Skeletal muscle tissue (tissue), 4 donors: ENCODE data around the gene CDYL2. TPM values are rescaled to one million over a fixed set of nuclear protein-coding genes. Genes with fewer than 3 reads are reported as not detected.

ENCODE experiments used
- H3K27ac ChIP-seq: one replicate; pipeline ENCODE4 v1.7.0; 2013; ENCODE audit warnings: mild to moderate bottlenecking, low read depth, low read length, inconsistent platforms
- H3K27me3 ChIP-seq, 3 donors: one replicate each; pipeline ENCODE4 v1.7.0; 2013; ENCODE audit warnings: low read length in 3 of 3; ENCODE audit not compliant: control insufficient read depth in 3 of 3, insufficient read depth in 3 of 3
- H3K36me3 ChIP-seq, 3 donors: one replicate each; pipeline ENCODE4 v1.7.0; 2013; ENCODE audit warnings: low read length in 3 of 3; ENCODE audit not compliant: control insufficient read depth in 3 of 3, insufficient read depth in 3 of 3
- H3K4me1 ChIP-seq, 3 donors: one replicate each; pipeline ENCODE4 v1.7.0; 2013; ENCODE audit warnings: low read length in 3 of 3, mild to moderate bottlenecking in 3 of 3; ENCODE audit not compliant: control insufficient read depth in 3 of 3, insufficient read depth in 3 of 3
- H3K4me3 ChIP-seq, 3 donors: one replicate each; pipeline ENCODE4 v1.7.0; 2013; ENCODE audit warnings: low read length in 3 of 3
- H3K9ac ChIP-seq, 3 donors: one replicate each; pipeline ENCODE4 v1.7.0; 2013; ENCODE audit warnings: low read length in 3 of 3, mild to moderate bottlenecking in 3 of 3, moderate library complexity in 2 of 3, low read depth in 1 of 3
- H3K9me3 ChIP-seq, 3 donors: one replicate each; pipeline ENCODE4 v1.7.0; 2013; ENCODE audit warnings: low read length in 3 of 3; ENCODE audit not compliant: control insufficient read depth in 3 of 3
- total RNA-seq: library from RNA; depleted of rRNA; stranded (reverse); fragments of >200 nt; gene quantifications from one replicate; pipeline ENCODE4 v1.2.3, GENCODE V29; 2014
- donor health status: Osteomylitis.

CDYL2 gene
- total RNA-seq, 1 donor from 2014 or later: 1.6 TPM

DNA sequence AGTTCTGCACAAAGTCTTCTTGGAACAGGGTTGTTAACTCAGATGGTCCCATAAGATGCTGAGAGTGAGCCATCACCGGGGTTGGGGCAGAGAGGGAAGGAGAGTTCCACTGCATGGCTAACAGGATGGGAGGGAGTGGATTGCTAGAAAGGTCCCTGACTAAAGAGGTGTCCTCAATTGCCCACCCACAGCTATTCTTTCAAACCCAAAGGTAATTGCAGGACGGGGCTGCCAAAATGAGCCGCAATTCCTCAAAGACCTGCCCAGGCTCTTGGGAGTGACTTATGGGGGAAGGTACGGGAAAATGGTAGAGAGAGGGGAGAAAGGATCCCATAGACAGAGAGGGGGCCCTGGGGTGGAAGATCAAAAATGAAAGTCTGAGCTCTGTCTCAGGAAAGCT is 203.2 kb downstream of the CDYL2 start:
- Histone ChIP-seq H3K4me3 (no peak overlapping the region), H3K27ac (no peak overlapping the region), H3K9me3 (no peaks in the 10 kb centered on the region), H3K27me3 (no peaks in the 10 kb centered on the region), H3K9ac (no peak overlapping the region), H3K4me1 (no peaks in the 10 kb centered on the region), H3K36me3 (no peaks in the 10 kb centered on the region)

DNA sequence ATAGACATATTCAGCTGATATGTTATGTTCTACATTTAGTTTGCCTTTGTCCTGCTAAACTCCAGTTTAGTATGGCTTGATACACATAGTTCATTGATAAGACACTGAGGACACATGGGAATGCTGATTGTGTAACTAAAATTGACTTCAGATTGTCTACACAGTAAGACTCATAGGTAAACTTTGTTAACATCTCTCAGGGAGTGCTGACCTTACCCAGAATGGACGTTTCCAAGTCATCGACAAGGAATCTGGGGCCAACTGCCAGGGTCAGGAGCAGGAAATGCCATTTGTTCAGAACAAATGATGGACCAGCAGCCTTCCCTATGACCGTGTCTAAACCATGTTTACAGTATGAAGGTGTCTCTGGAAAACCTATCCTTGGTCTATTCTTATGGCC is 204.9 kb downstream of the CDYL2 start:
- H3K27ac ChIP-seq: no peak overlapping the region
- H3K9me3 ChIP-seq: no peaks in the 10 kb centered on the region
- no peaks in the 10 kb centered on the region for H3K4me1 ChIP-seq
- no peaks in the 10 kb centered on the region for H3K27me3 ChIP-seq
- no peak overlapping the region for H3K4me3 ChIP-seq
- no peaks in the 10 kb centered on the region for H3K36me3 ChIP-seq
- no peak overlapping the region for H3K9ac ChIP-seq

DNA sequence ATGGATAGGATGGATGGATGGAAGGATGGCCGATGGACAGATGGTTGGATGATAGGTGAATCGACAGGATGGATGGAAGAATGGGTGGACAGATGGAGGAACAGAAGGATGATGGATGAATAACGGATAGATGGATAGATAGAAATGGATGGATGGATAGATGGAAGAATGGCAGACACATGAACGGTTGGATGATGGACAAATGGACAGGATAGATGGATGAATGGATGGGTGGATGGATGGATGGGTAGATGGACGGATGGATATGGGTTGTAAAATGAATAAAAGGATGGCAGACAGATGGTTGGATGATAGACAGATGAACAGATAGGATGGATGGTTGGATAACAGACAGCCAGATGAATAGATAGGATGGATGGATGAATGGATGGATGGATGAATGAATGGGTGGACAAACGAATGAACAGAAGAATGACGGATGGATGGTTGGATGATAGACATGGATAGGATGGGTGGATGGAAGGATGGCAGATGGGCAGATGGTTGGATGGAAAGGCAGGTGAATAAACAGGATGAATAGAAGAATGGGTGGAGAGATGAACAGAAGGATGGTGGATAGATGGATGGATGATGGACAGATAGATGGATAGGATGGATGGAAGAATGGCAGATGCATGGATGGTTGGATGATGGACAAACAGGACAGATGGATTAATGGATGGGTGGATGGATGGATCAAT is 207.7 kb downstream of the CDYL2 start:
- Histone ChIP-seq H3K27me3 (peaks cover 0 to 2% (median 0%) of the 10 kb centered on the region in 3 donors), H3K4me1 (no peaks in the 10 kb centered on the region), H3K36me3 (no peaks in the 10 kb centered on the region), H3K27ac (no peak overlapping the region), H3K9ac (no peak overlapping the region), H3K4me3 (no peak overlapping the region), H3K9me3 (no peaks in the 10 kb centered on the region)

DNA sequence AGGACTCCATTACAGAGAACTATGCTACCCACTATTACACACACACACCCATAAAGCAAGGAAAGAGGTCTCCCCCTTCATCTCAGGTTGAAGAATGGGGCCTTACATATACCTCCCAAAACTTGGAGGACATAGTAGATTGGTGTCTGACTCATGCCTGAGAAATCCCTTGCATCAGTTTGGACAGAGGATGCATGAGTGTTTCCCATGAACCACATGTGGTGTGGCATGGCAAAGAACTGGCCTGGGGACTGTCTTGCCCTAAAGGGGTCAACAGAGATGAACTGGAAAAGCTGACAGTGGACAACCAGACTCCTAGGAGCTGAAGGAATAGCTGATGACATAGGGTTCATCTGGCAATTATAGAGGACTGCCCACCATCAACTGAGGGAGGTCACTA is 209.6 kb downstream of the CDYL2 start:
- no peaks in the 10 kb centered on the region for H3K36me3 ChIP-seq
- H3K27ac ChIP-seq: no peak overlapping the region
- no peak overlapping the region for H3K4me3 ChIP-seq
- no peaks in the 10 kb centered on the region for H3K4me1 ChIP-seq
- peaks cover 0 to 2% (median 0%) of the 10 kb centered on the region in 3 donors for H3K27me3 ChIP-seq
- H3K9me3 ChIP-seq: no peaks in the 10 kb centered on the region
- no peak overlapping the region for H3K9ac ChIP-seq

DNA sequence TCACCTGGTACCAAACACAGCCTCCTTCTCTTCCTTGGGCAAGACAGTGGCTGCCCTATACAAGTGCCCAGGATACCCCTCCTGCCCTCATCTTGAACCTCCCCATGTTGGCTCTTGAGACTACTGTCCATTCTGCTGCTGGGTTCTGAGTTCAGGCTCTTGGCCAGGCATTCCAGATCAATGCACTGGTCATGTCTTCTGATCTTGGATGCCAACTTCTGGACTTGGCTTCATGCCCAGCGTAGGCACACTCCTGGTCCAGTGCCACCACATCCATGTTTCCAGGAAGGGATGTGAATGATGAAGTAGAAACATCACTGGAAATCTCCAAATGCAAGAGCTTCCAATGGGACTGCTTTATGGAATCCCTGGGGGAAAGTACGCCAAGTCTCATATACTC is 212.1 kb downstream of the CDYL2 start:
- no peak overlapping the region for H3K27ac ChIP-seq
- no peaks in the 10 kb centered on the region for H3K9me3 ChIP-seq
- no peaks in the 10 kb centered on the region for H3K36me3 ChIP-seq
- no peak overlapping the region for H3K9ac ChIP-seq
- H3K4me1 ChIP-seq: no peaks in the 10 kb centered on the region
- peaks cover 0 to 2% (median 0%) of the 10 kb centered on the region in 3 donors for H3K27me3 ChIP-seq
- no peak overlapping the region for H3K4me3 ChIP-seq

DNA sequence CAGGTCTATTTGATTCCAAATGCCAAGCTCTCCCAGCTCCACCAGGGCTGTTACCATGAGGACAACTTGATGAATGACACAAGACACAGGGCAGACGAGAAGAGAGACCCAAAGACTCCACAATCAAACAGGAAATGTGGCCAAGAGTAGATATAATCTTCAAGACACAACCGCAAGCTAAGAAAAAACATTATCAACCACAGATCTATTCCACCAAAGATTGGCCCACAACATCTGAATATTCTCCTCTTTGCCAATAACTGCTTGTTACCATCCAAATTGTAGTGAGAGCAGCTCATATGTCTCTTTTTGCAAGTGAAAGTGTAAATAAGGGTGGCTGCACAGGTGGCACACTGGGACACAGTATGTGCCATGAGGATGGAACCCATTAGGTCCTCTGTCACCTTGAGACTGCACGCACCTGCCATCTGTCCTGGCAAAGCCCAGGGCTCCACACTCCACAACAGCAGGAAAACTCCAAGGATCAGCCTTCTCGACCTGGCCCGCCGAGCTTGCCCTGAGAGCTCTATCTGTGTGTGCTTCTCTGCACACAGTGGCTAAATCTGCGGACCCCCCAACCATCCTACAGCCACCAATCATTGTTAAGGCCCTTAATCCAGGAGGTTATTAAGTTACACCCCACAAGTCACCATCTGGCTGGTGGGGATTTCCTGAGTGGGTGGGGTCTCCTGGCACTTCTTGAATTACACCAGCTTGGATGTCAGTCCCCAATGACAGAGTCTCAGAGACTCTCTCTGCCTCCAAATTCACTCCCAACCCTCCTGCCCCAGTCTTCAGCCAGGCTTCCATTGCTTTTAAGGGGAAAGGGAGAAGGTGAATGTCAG is 213.1 kb downstream of the CDYL2 start:
- H3K9me3 ChIP-seq: no peaks in the 10 kb centered on the region
- no peaks in the 10 kb centered on the region for H3K36me3 ChIP-seq
- no peak overlapping the region for H3K9ac ChIP-seq
- no peaks in the 10 kb centered on the region for H3K4me1 ChIP-seq
- H3K4me3 ChIP-seq: no peak overlapping the region
- H3K27me3 ChIP-seq: peaks cover 0 to 2% (median 0%) of the 10 kb centered on the region in 3 donors
- no peak overlapping the region for H3K27ac ChIP-seq

DNA sequence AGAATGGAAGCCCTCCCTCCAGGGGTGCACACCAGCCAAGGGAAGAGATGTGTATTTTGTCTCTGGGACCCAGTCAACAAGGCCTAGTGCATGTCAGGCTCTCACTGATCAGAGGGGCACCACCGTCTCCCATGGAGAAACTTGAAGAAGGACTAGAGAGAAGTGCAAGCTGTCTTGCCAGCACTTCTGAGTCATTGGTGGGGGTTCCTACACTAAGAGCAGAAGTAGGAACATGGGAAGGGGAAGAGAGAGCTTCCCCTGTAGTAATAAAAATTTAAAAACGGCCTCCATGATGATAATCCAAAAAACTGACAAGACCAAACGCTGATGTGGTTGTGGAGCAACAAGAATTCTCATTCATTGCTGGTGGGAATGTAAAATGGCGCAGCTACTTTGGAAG is 217.3 kb downstream of the CDYL2 start:
- Histone ChIP-seq H3K36me3 (no peaks in the 10 kb centered on the region), H3K4me3 (no peak overlapping the region), H3K4me1 (no peaks in the 10 kb centered on the region), H3K9me3 (no peaks in the 10 kb centered on the region), H3K9ac (no peak overlapping the region), H3K27me3 (no peaks in the 10 kb centered on the region), H3K27ac (no peak overlapping the region)

DNA sequence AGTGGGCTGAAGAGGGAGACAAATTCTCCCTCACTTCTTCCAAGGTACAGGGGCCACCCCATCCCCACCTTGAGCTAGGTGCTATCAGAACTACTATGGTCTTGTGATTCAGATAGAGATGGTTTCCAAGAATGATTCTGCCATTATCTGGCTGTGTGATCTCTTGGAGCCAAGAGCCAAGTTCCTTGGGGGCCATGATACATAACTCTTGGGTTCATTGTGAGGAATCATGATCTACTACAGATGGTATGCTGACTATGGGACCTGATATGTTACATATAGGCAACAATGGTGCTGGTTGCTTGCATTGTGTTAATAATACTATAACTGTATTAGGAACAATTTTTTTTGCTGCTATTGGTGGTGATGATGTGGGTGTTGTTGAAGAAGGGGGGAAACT is 217.9 kb downstream of the CDYL2 start:
- H3K27ac ChIP-seq: no peak overlapping the region
- H3K9me3 ChIP-seq: no peaks in the 10 kb centered on the region
- no peaks in the 10 kb centered on the region for H3K27me3 ChIP-seq
- H3K36me3 ChIP-seq: no peaks in the 10 kb centered on the region
- no peak overlapping the region for H3K4me3 ChIP-seq
- H3K4me1 ChIP-seq: no peaks in the 10 kb centered on the region
- no peak overlapping the region for H3K9ac ChIP-seq

DNA sequence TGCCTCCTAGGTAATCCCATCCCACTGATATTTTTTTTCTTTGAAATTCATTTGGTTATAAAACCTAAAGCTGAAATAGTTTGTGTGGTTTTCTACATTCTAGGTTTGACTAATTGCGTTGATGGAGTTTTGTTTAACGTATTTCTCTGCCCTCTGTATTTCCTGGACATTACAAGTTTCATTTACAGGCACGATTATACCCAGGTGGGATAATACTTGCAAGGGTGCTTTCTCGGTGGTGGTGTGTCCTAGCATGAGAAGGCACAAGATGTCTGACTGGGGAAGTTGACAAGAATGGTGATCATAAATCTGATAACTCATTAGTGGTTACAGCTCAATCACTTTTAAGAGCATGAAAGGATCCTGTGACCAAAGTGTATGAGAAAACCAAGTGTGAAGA is 218.6 kb downstream of the CDYL2 start:
- H3K27ac ChIP-seq: no peak overlapping the region
- no peaks in the 10 kb centered on the region for H3K36me3 ChIP-seq
- no peaks in the 10 kb centered on the region for H3K4me1 ChIP-seq
- no peak overlapping the region for H3K4me3 ChIP-seq
- H3K27me3 ChIP-seq: no peaks in the 10 kb centered on the region
- no peak overlapping the region for H3K9ac ChIP-seq
- H3K9me3 ChIP-seq: no peaks in the 10 kb centered on the region

DNA sequence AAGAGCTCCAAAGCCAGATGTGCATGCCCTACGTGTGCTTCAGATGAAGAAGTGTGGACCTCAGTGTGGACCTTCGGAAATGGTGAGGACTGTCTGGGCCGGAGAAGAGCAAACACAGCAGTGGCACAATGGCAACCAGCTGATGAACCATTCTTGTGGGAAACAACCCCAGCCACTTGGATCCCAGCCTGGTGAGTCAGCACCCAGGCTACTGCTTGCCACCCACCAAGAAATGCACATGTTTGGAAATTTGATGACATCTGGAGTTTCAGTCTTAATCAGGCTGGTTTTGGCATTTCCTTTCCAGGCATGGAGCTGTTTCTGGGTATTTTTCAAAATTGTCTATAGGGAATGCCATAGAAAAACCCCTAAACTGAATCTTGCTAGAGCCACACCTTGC is 220.9 kb downstream of the CDYL2 start:
- no peaks in the 10 kb centered on the region for H3K36me3 ChIP-seq
- no peak overlapping the region for H3K9ac ChIP-seq
- no peak overlapping the region for H3K27ac ChIP-seq
- H3K4me3 ChIP-seq: no peak overlapping the region
- H3K9me3 ChIP-seq: no peaks in the 10 kb centered on the region
- H3K4me1 ChIP-seq: no peaks in the 10 kb centered on the region
- no peaks in the 10 kb centered on the region for H3K27me3 ChIP-seq
